Muscle of leg (tissue), 11 donors: ENCODE measurements around the gene CHEK2. TPM values are rescaled to one million over a fixed set of nuclear protein-coding genes. Genes with fewer than 3 reads are reported as not detected.
"Not testable (repeated sequence)": the region's sequence is repeated elsewhere in the genome, so short reads cannot be mapped to it uniquely, and the experiment has no call there.

ENCODE experiments used
- DNase-seq: peaks from one replicate; pipeline ENCODE4 v3.0.0; 2013
- H3K27ac ChIP-seq: one replicate; pipeline ENCODE4 v1.5.1; 2013; ENCODE audit warnings: mild to moderate bottlenecking, low read length, control low read depth
- H3K27me3 ChIP-seq: one replicate; pipeline ENCODE4 v1.6.1; 2013; ENCODE audit warnings: low read length; ENCODE audit not compliant: control insufficient read depth, insufficient read depth
- H3K36me3 ChIP-seq: one replicate; pipeline ENCODE4 v1.6.1; 2013; ENCODE audit warnings: low read length; ENCODE audit not compliant: control insufficient read depth, insufficient read depth
- H3K4me1 ChIP-seq: one replicate; pipeline ENCODE4 v1.6.1; 2013; ENCODE audit warnings: low read length; ENCODE audit not compliant: control insufficient read depth, insufficient read depth
- H3K4me3 ChIP-seq: one replicate; pipeline ENCODE4 v1.5.1; 2013; ENCODE audit warnings: low read length, control low read depth
- H3K9me3 ChIP-seq: replicated peaks from 2 replicates; pipeline ENCODE4 v1.6.1; 2013; ENCODE audit warnings: low read depth, low read length; ENCODE audit not compliant: control insufficient read depth
- WGBS: methylation state at CpG from one replicate; pipeline ENCODE4 v1.1.5; 2013; ENCODE audit warnings: missing lambda C conversion rate; ENCODE audit not compliant: insufficient coverage; 5-methylcytosine and 5-hydroxymethylcytosine counted together
- polyA plus RNA-seq, 8 donors: library from polyadenylated mRNA; unstranded; fragments of 120-200 nt; gene quantifications; one replicate each; pipeline versions ENCODE4 v1.2.1 to v1.2.3, GENCODE V29; 2013; ENCODE audit warnings: inconsistent platforms in 1 of 8, low replicate concordance in 1 of 8; ENCODE audit not compliant: insufficient read length in 8 of 8, insufficient read depth in 1 of 8
- total RNA-seq: library from RNA; stranded (reverse); fragments of 120-200 nt; gene quantifications from one replicate; pipeline ENCODE4 v1.2.4, GENCODE V29; 2013

CHEK2 gene
- total and polyA plus RNA-seq, 9 donors = 6.3 to 10.9 (median 9.0) TPM

GRCh38 chr22:28670756-28671155, 70.9 kb downstream of the CHEK2 start:
- H3K27ac ChIP-seq = no peak overlapping the region
- WGBS = no CpG with 5 or more reads among the region's 3 CpGs
- peaks cover 5% of the 10 kb centered on the region for H3K9me3 ChIP-seq
- no peak overlapping the region for H3K4me3 ChIP-seq
- no peaks in the 10 kb centered on the region for H3K27me3 ChIP-seq
- H3K36me3 ChIP-seq = peaks cover 3% of the 10 kb centered on the region
- DNase-seq = no peak
- no peaks in the 10 kb centered on the region for H3K4me1 ChIP-seq

- no peak overlapping the region for H3K4me3 ChIP-seq
- whole genome bisulfite sequencing = 87% methylated on average over 3 of the region's 4 CpGs
- no peaks in the 10 kb centered on the region for H3K4me1 ChIP-seq
- no peak overlapping the region for H3K27ac ChIP-seq
- H3K9me3 ChIP-seq = peaks cover 5% of the 10 kb centered on the region
- peaks cover 3% of the 10 kb centered on the region for H3K36me3 ChIP-seq
- no peaks in the 10 kb centered on the region for H3K27me3 ChIP-seq
- no peak for DNase-seq
Observed at GRCh38 chr22:28670161-28670560, 71.5 kb downstream of the CHEK2 start.

GRCh38 chr22:28669387-28669786, 72.2 kb downstream of the CHEK2 start:
- Histone ChIP-seq H3K4me1 (no peaks in the 10 kb centered on the region), H3K36me3 (peaks cover 3% of the 10 kb centered on the region), H3K27me3 (no peaks in the 10 kb centered on the region), H3K4me3 (no peak overlapping the region), H3K27ac (no peak overlapping the region), H3K9me3 (peaks cover 5% of the 10 kb centered on the region)
- no peak for DNase-seq
- WGBS = no CpG with 5 or more reads among the region's 2 CpGs

GRCh38 chr22:28663569-28663942, 78.1 kb downstream of the CHEK2 start:
- not testable (repeated sequence) for H3K36me3 ChIP-seq, H3K27ac ChIP-seq, H3K4me1 ChIP-seq, DNase-seq, H3K4me3 ChIP-seq, H3K27me3 ChIP-seq, H3K9me3 ChIP-seq
- no CpG with 5 or more reads among the region's 13 CpGs for WGBS

GRCh38 chr22:28658448-28658847, 83.2 kb downstream of the CHEK2 start:
- Histone ChIP-seq H3K27ac (no peak overlapping the region), H3K4me3 (no peak overlapping the region), H3K27me3 (no peaks in the 10 kb centered on the region), H3K36me3 (no peaks in the 10 kb centered on the region), H3K4me1 (no peaks in the 10 kb centered on the region), H3K9me3 (no peaks in the 10 kb centered on the region)
- no CpG with 5 or more reads among the region's 3 CpGs for WGBS
- peak; percentile 20 for DNase-seq

GRCh38 chr22:28656181-28656580, 85.4 kb downstream of the CHEK2 start:
- Histone ChIP-seq H3K36me3 (peaks cover 9% of the 10 kb centered on the region), H3K27me3 (no peaks in the 10 kb centered on the region), H3K4me3 (no peak overlapping the region), H3K9me3 (no peaks in the 10 kb centered on the region), H3K27ac (no peak overlapping the region), H3K4me1 (no peaks in the 10 kb centered on the region)
- WGBS = no CpG with 5 or more reads among the region's 3 CpGs
- no peak for DNase-seq

GRCh38 chr22:28650463-28650862, 91.2 kb downstream of the CHEK2 start:
- no peak for DNase-seq
- Histone ChIP-seq H3K4me3 (no peak overlapping the region), H3K27ac (no peak overlapping the region), H3K4me1 (no peaks in the 10 kb centered on the region), H3K27me3 (no peaks in the 10 kb centered on the region), H3K36me3 (peaks cover 13% of the 10 kb centered on the region), H3K9me3 (no peaks in the 10 kb centered on the region)

GRCh38 chr22:28648792-28649191, 92.8 kb downstream of the CHEK2 start:
- no peak for DNase-seq
- WGBS = no CpG with 5 or more reads among the region's 4 CpGs
- Histone ChIP-seq H3K36me3 (peaks cover 13% of the 10 kb centered on the region), H3K9me3 (no peaks in the 10 kb centered on the region), H3K27me3 (no peaks in the 10 kb centered on the region), H3K4me3 (no peak overlapping the region), H3K4me1 (no peaks in the 10 kb centered on the region), H3K27ac (no peak overlapping the region)

- peaks cover 4% of the 10 kb centered on the region for H3K36me3 ChIP-seq
- no CpG with 5 or more reads among the region's 3 CpGs for WGBS
- H3K4me3 ChIP-seq = no peak overlapping the region
- H3K27me3 ChIP-seq = no peaks in the 10 kb centered on the region
- no peak for DNase-seq
- H3K27ac ChIP-seq = no peak overlapping the region
- no peaks in the 10 kb centered on the region for H3K9me3 ChIP-seq
- no peaks in the 10 kb centered on the region for H3K4me1 ChIP-seq
Observed at GRCh38 chr22:28647216-28647615, 94.4 kb downstream of the CHEK2 start.

- Histone ChIP-seq H3K9me3 (no peaks in the 10 kb centered on the region), H3K27me3 (no peaks in the 10 kb centered on the region), H3K27ac (no peak overlapping the region), H3K4me3 (no peak overlapping the region), H3K4me1 (no peaks in the 10 kb centered on the region), H3K36me3 (peaks cover 3% of the 10 kb centered on the region)
- 80% methylated on average over 1 of the region's 2 CpGs for WGBS
- DNase-seq = no peak
Observed at GRCh38 chr22:28639321-28639720, 102.3 kb downstream of the CHEK2 start.
